CD4-positive, CD25-positive, alpha-beta regulatory T cell (primary cell): ENCODE data around the gene MC3R. TPM values are rescaled to one million over a fixed set of nuclear protein-coding genes. Genes with fewer than 3 reads are reported as not detected.

Source experiments
- ATAC-seq, 2 donors: fragments of 150-1000 bp; cut with Tn5 transposase; one replicate each; pipeline ENCODE4 v1.10.0; 2021; ENCODE audit warnings: low read depth in 2 of 2, moderate number of reproducible peaks in 2 of 2, moderate library complexity in 1 of 2
- DNase-seq, 3 donors: peaks; one replicate each; pipeline versions ENCODE4 v3.0.0 to v3.0.0-alpha.2; 2012 to 2022; ENCODE audit warnings: mixed read lengths in 1 of 3
- H3K27ac ChIP-seq: one replicate; pipeline ENCODE4 v1.7.0; 2013; ENCODE audit warnings: mild to moderate bottlenecking, low read length; ENCODE audit not compliant: insufficient read depth, poor library complexity, severe bottlenecking
- H3K27me3 ChIP-seq: one replicate; pipeline ENCODE4 v1.7.0; 2013; ENCODE audit warnings: low read length; ENCODE audit not compliant: control insufficient read depth, insufficient read depth
- H3K36me3 ChIP-seq: one replicate; pipeline ENCODE4 v1.7.0; 2013; ENCODE audit warnings: mild to moderate bottlenecking, low read length, moderate library complexity; ENCODE audit not compliant: control insufficient read depth, insufficient read depth
- H3K4me1 ChIP-seq: 2 replicates; pipeline ENCODE4 v1.7.0; 2013; ENCODE audit warnings: mild to moderate bottlenecking, low read length; ENCODE audit not compliant: insufficient read depth, control insufficient read depth, poor library complexity, severe bottlenecking
- H3K4me3 ChIP-seq: one replicate; pipeline ENCODE4 v1.7.0; 2013; ENCODE audit warnings: low read depth, mild to moderate bottlenecking, low read length, moderate library complexity
- H3K9me3 ChIP-seq, 2 experiments: 1 replicate in 1 of 2; 2 replicates in 1 of 2; pipeline ENCODE4 v1.7.0; 2013; ENCODE audit warnings: low read length in 2 of 2, mild to moderate bottlenecking in 1 of 2, moderate library complexity in 1 of 2; ENCODE audit not compliant: control insufficient read depth in 2 of 2
- H3K27ac Mint-ChIP-seq, 3 donors: one replicate each; pipeline ENCODE4 v1.8.0; 2020 to 2022; ENCODE audit warnings: mild to moderate bottlenecking in 3 of 3, mixed read lengths in 3 of 3, moderate library complexity in 2 of 3
- H3K27me3 Mint-ChIP-seq: one replicate; pipeline ENCODE4 v1.8.0; 2022; ENCODE audit warnings: mild to moderate bottlenecking, mixed read lengths
- H3K36me3 Mint-ChIP-seq: one replicate; pipeline ENCODE4 v1.8.0; 2020; ENCODE audit warnings: mixed read lengths
- H3K4me1 Mint-ChIP-seq, 4 donors: one replicate each; pipeline ENCODE4 v1.8.0; 2020 to 2022; ENCODE audit warnings: mixed read lengths in 4 of 4, mild to moderate bottlenecking in 1 of 4
- H3K4me3 Mint-ChIP-seq, 4 donors: one replicate each; pipeline ENCODE4 v1.8.0; 2020 to 2022; ENCODE audit warnings: mild to moderate bottlenecking in 4 of 4, mixed read lengths in 4 of 4, moderate library complexity in 3 of 4
- H3K9me3 Mint-ChIP-seq, 7 donors: one replicate each; pipeline ENCODE4 v1.8.0; 2020 to 2022; ENCODE audit warnings: mixed read lengths in 7 of 7, mild to moderate bottlenecking in 3 of 7, moderate library complexity in 2 of 7
- polyA plus RNA-seq, 4 donors: library from polyadenylated mRNA; unstranded; fragments of 300-500 nt; fragmentation: Illumina TruSeq; gene quantifications; one replicate each; pipeline ENCODE4 v1.2.3, GENCODE V29; 2021
- total RNA-seq: library from RNA; stranded (reverse); gene quantifications from one replicate; pipeline ENCODE4 v1.2.3, GENCODE V29; 2022

MC3R gene
- total and polyA plus RNA-seq, 5 donors from 2014 or later = not detected

- Mint-ChIP-seq H3K27ac (no peak overlapping the region), H3K4me1 (no peaks in the 10 kb centered on the region), H3K36me3 (no peaks in the 10 kb centered on the region), H3K4me3 (no peak overlapping the region), H3K27me3 (no peaks in the 10 kb centered on the region), H3K9me3 (no peaks in the 10 kb centered on the region)
- ATAC-seq (no peak), DNase-seq (no peak)
- H3K4me1 ChIP-seq = no peaks in the 10 kb centered on the region
- no peaks in the 10 kb centered on the region for H3K27me3 ChIP-seq
- no peaks in the 10 kb centered on the region for H3K9me3 ChIP-seq
- no peak overlapping the region for H3K4me3 ChIP-seq
- no peak overlapping the region for H3K27ac ChIP-seq
- no peaks in the 10 kb centered on the region for H3K36me3 ChIP-seq
Observed at GRCh38 chr20:56285496-56285895, 37.0 kb downstream of the MC3R start.

- H3K27ac Mint-ChIP-seq = no peak overlapping the region
- H3K4me1 Mint-ChIP-seq = no peaks in the 10 kb centered on the region
- H3K36me3 Mint-ChIP-seq = no peaks in the 10 kb centered on the region
- Histone ChIP-seq H3K27me3 (no peaks in the 10 kb centered on the region), H3K4me3 (no peak overlapping the region), H3K27ac (no peak overlapping the region), H3K9me3 (no peaks in the 10 kb centered on the region), H3K4me1 (no peaks in the 10 kb centered on the region), H3K36me3 (no peaks in the 10 kb centered on the region)
- no peaks in the 10 kb centered on the region for H3K9me3 Mint-ChIP-seq
- DNase-seq (no peak), ATAC-seq (no peak)
- no peaks in the 10 kb centered on the region for H3K27me3 Mint-ChIP-seq
- no peak overlapping the region for H3K4me3 Mint-ChIP-seq
Observed at GRCh38 chr20:56289652-56290051, 41.1 kb downstream of the MC3R start.

- Mint-ChIP-seq H3K9me3 (peaks cover 0 to 3% (median 0%) of the 10 kb centered on the region in 7 donors), H3K36me3 (no peaks in the 10 kb centered on the region), H3K27ac (no peak overlapping the region), H3K4me3 (no peak overlapping the region), H3K4me1 (no peaks in the 10 kb centered on the region), H3K27me3 (no peaks in the 10 kb centered on the region)
- no peak for ATAC-seq
- Histone ChIP-seq H3K4me3 (no peak overlapping the region), H3K9me3 (no peaks in the 10 kb centered on the region), H3K27ac (no peak overlapping the region), H3K36me3 (no peaks in the 10 kb centered on the region), H3K4me1 (no peaks in the 10 kb centered on the region), H3K27me3 (no peaks in the 10 kb centered on the region)
- DNase-seq = no peak
Observed at GRCh38 chr20:56299362-56299761, 50.8 kb downstream of the MC3R start.

Other genes with a start within 250 kb of the MC3R start
- gene CBLN4, start 243.2 kb upstream of the MC3R start, total RNA-seq = not detected
- not detected for gene CBLN4, start 243.2 kb upstream of the MC3R start, polyA plus RNA-seq
- gene FAM210B, start 110.2 kb downstream of the MC3R start, total RNA-seq = 14.8 TPM
- gene FAM210B, start 110.2 kb downstream of the MC3R start, polyA plus RNA-seq = 10 to 100 TPM; 33.0 to 40.3 (median 35.6) TPM
- 3.6 TPM for gene AURKA, start 143.5 kb downstream of the MC3R start, total RNA-seq
- 1 to 10 TPM; 2.1 to 4.2 (median 3.5) TPM for gene AURKA, start 143.5 kb downstream of the MC3R start, polyA plus RNA-seq
- gene CSTF1, start 143.9 kb downstream of the MC3R start, total RNA-seq = 24.5 TPM
- 10 to 100 TPM; 48.8 to 61.7 (median 56.4) TPM for gene CSTF1, start 143.9 kb downstream of the MC3R start, polyA plus RNA-seq
- gene CASS4, start 163.5 kb downstream of the MC3R start, total RNA-seq = 9.8 TPM
- 1 to 10 TPM in 3 of 4 donors, under 1 TPM in 1; 0.96 to 4.0 (median 2.9) TPM for gene CASS4, start 163.5 kb downstream of the MC3R start, polyA plus RNA-seq
- gene RTF2, start 219.9 kb downstream of the MC3R start, total RNA-seq = 74.3 TPM
- 100 to 1,000 TPM; 110 to 133 (median 123) TPM for gene RTF2, start 219.9 kb downstream of the MC3R start, polyA plus RNA-seq